ENCODE data around the gene ECM1.

ECM1 gene

DNA sequence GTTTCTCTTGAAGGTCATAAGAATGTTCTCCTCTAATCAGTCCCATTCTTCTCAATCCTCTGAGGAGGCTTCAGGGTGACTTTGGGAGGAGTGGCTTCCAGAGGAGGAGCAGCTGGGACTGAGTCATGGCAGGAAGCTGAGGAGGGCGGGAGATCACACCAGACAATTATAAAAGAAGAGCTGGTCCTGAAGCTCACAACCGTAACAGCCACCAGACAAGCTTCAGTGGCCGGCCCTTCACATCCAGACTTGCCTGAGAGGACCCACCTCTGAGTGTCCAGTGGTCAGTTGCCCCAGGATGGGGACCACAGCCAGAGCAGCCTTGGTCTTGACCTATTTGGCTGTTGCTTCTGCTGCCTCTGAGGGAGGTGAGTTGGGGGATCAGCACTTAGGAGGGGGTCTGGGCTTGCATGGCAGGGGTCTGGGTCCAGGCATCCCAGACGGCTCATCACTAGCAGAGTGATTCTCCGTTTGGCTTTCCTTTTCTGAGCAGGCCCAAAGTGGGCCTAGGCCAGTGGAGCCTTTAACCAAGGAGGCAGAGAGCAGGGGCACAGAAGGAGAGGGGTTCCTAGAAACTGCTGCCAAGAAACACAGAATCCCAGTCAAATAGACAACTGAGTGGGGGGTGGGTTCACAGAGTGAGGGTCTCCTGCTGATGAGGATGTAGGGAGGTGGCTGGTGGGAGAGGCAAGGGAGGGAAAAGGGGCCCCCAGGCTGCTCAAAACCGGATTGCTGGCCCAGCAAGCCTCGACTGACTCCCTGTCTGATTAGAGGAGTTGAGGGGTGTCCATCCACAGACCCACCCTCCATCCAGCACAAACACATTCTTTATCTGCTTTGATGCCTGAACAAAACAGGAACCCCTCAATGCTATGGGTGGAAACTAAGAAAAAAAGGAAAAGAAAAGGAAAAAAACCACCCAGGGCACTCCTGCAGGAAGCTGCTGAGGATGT lies at the start of gene ECM1:
Gene ECM1, plus strand, starts transcription at position 198 of the 953 bp plus-strand sequence. Its CDS starts 101 bp downstream, at position 299.
- DNase-seq (ENCODE audit: low read depth): peak; percentile 71

DNA sequence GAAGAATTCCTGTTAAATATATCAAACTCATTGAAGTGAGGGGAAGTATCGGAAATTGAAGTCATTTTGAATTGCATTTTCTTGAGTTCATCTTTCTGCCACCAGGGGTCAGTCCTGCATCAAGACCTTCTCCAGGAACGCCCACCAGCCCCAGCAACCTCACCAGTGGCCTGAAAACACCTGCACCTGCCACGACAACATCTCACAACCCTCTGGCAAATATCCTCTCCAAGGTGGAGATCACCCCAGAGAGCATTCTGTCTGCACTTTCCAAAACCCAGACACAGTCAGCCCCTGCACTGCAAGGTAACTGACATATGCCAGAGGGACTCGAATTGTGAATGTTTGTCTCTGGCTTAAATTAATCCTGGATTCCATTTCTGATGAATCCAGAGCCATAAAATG lies 43.5 kb upstream of the ECM1 start:
- peak; percentile 29 for DNase-seq (ENCODE audit: low read depth)

DNA sequence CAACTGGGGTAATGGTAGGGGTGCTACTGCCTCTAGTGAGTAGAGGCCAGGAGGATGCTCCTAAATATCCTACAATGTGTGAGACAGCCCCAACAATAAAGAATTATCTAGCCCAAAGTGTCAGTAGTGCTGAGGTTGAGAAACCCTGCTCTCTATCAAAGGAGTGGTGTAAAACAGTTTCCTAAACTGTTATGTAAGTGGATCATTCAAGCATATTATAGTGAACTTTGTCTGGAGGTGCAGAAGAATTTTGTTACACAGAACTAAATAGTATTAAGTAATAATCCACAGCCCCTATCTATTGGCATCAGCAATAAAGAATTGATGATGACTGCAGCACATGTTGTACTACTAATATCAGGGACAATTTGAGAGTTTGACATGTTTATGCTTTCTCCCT lies 40.9 kb upstream of the ECM1 start:
- DNase-seq (ENCODE audit: low read depth): no peak

DNA sequence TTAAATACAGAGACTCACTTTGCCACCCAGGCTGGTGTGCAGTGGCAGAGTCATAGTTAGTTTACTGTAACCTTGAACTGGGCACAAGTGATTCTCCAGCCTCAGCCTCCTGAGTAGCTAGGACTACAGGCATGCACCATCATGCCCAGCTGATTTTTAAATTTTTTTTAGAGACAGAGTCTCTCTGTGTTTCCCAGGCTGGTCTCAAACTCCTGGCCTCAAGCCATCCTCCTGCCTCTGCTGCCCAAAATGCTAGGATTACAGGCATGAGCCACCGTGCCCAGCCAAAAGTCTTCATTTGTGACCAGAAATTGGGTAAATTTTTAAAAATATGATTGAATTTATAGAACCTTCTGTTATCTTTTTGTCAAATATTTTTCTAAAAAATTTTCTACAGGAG lies 38.6 kb upstream of the ECM1 start:
- no peak for DNase-seq (ENCODE audit: low read depth)

DNA sequence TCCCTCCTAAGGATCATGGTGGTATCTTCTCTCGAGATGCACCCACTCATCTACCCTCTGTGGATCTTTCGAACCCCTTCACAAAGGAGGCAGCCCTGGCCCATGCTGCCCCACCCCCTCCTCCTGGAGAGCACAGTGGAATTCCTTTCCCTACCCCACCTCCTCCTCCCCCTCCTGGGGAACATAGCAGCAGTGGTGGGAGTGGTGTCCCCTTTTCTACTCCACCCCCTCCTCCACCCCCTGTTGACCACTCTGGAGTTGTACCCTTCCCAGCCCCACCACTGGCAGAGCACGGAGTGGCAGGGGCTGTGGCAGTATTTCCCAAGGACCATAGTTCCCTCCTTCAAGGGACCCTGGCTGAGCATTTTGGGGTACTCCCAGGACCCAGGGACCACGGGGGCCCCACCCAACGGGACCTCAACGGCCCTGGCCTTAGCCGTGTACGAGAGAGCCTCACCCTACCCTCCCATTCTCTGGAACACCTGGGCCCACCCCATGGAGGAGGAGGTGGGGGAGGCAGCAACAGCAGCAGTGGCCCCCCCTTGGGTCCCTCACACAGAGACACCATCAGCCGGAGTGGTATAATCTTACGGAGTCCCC lies 35.2 kb upstream of the ECM1 start:
- no peak for DNase-seq (ENCODE audit: low read depth)

DNA sequence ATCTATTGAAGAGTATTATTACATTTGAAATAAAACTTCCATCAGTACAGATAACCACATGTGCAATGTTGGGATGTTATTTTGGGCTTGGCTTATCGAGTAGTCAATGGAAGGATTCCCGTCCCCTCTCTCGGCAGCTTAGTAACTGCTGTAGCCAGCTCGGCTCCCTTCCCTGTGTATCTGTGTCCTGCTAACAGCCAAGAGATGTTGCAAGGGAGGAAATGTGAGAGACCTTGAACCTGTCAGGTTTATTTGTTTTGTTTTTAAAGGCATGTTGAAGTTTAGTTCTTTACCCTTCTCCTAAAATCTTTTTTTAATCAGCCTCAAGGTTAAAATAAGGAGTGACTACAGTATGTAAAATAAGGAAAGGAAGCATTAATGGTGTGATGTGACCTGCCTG lies 34.2 kb upstream of the ECM1 start:
- DNase-seq (ENCODE audit: low read depth): no peak

DNA sequence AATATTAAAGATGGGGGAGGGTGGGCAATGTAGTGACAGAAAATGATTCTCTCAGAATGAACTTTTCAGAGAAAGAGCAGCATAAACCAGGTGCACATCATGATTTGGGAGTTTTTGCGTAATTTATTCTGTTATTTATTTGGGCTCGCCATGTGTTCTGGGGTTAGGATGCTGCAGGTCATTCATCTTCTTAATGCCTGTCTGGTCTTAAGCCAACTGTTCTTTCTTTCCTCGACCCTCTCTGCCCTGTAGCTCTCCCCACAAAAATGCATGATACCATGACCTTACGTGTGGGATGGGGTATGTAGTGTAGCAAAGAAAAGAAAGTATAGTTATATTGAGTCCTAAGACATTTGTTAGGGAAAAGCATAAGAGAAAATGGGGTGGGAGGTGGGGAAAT lies 33.0 kb upstream of the ECM1 start:
- no peak for DNase-seq (ENCODE audit: low read depth)

DNA sequence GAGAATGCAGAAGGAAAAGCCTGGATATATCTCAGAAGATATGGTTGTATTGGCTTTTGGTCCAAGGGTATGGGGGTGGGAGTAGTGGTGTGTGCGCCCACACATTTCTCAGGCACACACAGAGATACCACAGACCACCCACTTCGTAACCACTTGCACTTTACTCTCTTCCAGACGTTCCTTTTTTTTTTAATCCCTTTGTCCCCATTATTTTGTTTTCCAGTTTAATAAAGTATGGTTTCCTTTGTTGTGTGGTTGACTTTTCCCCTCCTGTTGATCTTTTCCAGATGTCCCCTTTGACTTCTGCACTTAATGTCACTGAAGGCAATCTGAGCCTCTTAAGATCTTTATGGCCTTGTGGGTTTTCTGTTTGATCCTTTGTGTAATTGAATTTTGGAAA lies 31.2 kb upstream of the ECM1 start:
- no peak for DNase-seq (ENCODE audit: low read depth)

DNA sequence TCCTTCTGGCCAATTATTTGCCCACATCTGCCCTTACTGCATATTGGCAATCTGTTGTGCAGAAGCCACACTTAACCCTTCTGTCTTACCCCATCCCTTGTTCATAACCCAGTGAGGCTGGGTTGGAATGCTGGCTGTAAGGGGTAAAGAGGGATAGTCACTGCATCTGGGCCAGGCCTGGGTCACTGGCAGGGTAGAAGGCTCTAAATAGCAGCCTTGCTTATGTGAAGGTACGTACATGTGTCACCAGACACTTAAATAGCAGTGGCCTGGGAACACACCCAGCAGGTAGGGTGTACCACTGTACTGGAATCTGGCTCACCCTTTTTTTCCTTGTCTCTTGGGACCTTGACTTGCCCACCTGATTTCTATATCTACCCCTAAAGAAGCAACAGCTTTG lies 30.6 kb upstream of the ECM1 start:
- no peak for DNase-seq (ENCODE audit: low read depth)

DNA sequence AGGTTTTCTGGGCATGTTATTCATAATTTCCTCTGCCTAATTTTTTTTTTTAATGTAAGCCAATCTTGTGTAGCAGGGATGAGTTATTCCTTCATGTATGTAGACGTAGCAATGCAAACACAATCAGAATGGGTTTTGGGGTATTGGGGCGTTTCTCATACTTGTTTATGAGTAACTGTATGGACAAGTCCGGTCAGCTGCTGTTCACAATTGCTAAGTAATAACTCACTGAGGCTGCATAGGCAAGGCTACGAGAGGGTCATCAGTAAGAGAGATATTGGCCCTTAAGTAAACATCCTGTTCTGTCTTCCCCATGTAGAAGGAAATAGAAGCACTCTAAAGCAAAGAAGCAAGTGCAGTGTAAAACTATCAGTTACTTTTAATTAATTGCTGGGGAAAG lies 30.2 kb upstream of the ECM1 start:
- DNase-seq (ENCODE audit: low read depth): peak; percentile 43

DNA sequence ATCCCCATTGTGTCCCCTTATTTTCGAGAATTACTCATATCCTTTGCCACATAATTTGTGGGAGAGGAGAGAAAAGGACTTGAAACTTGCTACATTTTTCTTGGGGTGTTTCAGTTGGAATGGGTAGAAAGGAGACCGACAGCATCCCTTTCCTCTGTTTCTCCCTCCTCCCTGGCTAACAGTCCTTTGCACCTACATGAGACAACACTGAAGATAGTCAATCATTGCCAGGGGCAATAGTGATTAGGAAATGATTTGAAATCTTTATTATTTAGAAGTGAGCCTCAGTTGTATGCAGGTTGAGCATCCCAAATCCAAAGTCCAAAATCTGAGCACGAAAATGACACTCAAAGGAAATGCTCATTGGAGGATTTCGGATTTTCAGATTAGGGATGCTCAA lies 28.5 kb upstream of the ECM1 start:
- no peak for DNase-seq (ENCODE audit: low read depth)

DNA sequence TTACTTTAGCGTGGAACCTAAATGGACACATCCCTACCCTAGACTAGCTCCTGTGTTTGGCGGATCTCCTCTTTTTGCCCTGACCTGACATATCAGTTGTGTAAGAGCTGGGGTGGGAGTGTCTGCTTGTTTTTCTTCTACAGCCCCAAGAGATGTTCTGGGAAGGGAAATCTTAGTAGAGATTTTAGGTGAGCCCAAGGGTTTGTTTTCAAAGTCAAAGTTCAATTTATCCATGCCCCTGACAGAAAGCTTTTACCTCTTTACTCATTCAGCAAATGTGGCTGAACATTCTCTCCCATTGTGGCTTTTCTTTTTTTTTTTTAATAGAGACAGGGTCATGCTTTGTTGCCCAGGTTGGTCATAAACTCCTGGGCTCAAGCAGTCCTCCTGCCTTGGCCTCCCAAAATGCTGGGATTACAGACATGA lies 28.0 kb upstream of the ECM1 start:
- no peak for DNase-seq (ENCODE audit: low read depth)

DNA sequence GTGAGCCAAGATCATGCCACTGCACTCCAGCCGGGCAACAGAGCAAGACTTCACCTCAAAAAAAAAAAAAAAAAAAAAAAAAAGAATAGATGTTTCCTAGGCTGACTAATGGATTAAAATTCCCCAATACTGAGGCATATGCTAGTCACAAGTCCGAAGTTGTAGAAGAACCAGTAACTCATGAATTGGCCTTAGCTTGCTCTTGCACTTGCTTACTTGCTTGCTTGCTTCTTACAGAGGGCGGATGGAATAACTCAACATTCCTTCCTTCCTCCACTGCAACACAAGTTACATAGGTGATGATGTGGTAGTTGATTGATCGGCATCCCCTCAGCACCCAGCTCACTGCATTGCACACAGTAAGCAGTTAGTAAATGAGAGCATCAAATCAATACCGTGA lies 23.5 kb upstream of the ECM1 start:
- DNase-seq (ENCODE audit: low read depth): no peak

DNA sequence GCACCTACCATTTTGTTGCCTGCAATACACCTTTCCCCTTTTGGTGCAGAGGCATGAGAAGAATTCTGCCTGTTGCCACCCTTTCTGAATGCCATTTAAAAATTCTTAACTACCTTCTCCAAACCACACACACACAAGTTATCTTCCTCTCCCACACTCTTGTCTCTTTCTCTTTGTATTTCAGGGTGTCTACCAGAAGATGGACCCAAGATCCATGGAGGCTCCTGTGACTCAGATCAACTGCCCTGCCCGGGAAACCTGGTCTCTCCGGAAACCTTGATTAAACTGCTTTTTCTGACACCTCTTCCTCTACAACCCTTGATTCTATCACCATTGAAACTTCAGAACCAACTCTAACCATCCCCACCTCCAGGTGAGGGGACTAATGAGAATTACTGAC lies 23.0 kb upstream of the ECM1 start:
- DNase-seq (ENCODE audit: low read depth): no peak

DNA sequence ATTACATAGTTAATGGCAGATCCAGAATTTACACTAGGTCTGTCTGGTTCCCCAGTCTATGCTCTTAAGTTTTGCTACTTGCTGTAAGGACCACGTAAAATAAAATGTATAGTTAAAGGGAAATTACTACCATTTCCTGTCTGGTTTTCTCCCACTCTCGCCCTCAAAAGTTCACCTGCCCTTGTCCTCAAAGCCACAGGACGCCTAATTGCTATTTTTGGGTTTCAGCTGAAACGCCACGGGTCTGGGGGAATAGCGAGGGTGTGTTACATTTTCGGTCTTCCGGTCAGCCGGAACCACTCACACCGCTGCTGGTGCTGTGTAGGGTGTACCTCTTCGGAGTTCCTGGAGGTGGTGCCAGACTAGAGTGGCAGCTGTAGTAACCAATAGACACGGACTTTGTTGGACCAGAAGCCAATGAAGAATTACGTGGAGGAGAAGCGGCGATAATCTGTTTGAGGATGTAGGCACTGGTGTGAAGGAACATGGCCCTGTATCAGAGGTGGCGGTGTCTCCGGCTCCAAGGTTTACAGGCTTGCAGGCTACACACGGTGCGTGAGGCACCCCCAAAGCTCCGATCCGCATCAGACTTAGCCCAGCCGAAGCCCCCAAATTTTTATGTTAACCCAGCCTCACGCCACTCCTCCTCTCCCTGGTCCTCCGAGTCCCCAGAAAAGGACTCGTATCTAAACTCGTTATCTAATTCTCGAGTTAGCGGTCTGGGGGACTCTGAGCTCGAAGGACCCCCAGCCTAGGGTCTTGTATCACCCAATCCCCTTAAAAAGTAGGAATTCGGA lies 20.7 kb upstream of the ECM1 start, which contains the start of gene TARS2:
Gene TARS2, plus strand, starts transcription at position 454 of the 797 bp plus-strand sequence. Its CDS starts 32 bp downstream, at position 486.
- DNase-seq (ENCODE audit: low read depth): peak; percentile 95

DNA sequence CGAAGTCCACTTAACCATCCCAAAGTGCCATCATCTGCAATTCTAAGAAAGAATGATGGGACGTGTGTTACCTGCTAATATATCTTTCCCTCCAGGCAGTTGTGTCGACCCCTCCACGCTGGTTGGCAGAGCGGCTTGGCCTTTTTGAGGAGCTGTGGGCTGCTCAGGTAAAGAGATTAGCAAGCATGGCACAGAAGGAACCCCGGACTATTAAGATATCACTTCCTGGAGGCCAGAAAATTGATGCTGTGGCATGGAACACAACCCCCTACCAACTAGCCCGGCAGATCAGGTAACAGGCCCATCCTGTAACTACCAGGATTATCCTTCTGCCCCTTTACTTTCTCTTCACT lies 20.2 kb upstream of the ECM1 start:
- no peak for DNase-seq (ENCODE audit: low read depth)

DNA sequence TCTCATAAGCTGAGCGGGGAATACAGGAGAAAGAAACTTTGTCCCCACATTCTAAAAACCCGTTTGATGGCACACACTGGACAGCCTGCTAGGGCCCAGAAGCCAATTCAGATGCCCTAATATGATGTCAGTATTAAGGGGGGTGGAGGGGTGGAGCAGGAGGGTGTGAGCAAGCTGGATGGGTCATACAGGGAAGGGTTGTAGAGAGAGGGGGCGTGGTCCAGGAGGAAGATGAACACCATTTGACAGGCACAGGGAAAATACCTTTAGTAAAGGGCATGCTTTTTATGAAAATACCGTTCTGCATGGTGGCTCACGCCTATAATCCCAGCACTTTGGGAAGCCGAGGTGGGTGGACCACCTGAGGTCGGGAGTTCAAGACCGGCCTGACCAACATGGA lies 14.7 kb upstream of the ECM1 start:
- no peak for DNase-seq (ENCODE audit: low read depth)

DNA sequence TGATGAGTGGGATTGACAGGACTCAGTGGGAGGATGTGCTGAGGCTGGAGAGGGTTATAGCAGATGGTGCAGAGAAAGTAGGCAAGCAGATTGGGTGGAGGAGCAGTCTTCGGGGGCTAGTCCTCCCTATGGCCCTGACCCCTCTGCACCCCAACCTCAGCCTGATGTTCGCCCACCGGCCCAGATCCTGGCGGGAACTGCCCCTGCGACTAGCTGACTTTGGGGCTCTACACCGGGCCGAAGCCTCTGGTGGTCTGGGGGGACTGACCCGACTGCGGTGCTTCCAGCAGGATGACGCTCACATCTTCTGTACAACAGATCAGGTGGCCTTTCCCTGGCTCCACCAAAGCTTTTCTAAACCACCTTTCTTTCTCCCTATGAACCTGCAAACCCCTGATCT lies 9.6 kb upstream of the ECM1 start:
- DNase-seq (ENCODE audit: low read depth): no peak

DNA sequence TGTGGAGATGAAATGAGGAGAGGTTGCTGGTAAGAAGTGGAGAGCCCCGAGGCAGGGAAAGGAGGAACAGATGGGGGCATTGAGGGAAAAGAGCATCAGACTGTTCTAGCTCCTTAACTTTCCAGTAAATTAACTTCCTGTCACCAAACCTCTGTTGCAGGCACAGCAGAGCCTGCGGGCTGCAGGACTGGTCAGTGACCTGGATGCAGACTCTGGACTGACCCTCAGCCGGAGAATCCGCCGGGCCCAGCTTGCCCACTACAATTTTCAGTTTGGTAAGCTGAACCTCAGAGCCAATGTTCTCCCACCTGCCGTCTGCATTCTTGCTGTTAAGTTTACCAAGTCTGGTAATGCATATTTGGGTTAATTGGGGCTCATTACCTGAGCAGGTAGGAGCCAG lies 2.5 kb upstream of the ECM1 start:
- DNase-seq (ENCODE audit: low read depth): no peak

DNA sequence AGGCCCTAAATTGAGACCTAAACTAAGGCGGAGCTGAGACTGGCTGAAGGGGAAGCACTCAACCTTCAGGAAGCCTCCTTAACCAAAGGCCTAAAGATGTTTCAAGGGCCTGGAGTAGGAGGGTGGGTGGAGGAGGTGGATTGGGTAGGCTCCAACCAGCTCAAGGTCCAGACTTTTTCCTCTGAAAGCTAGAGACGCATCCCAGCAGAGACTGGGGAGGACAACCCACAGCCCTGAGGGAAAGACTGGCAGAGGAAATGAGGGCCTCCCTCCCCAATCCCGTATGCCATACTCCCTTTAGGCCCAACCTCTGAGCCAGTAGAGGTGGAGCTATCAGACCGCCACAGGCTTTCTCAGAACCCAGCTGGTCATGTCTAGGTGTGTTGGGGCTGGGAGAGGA lies 1.1 kb downstream of the ECM1 start:
- no peak for DNase-seq (ENCODE audit: low read depth)

DNA sequence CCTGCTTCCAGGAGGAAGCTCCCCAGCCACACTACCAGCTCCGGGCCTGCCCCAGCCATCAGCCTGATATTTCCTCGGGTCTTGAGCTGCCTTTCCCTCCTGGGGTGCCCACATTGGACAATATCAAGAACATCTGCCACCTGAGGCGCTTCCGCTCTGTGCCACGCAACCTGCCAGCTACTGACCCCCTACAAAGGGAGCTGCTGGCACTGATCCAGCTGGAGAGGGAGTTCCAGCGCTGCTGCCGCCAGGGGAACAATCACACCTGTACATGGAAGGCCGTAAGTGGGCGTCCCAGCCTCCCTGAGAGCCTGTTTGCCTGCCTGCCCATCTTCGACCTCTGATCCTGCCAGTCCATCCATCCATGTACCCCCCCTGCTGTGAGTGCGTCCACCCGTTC lies 3.6 kb downstream of the ECM1 start:
- DNase-seq (ENCODE audit: low read depth): no peak

DNA sequence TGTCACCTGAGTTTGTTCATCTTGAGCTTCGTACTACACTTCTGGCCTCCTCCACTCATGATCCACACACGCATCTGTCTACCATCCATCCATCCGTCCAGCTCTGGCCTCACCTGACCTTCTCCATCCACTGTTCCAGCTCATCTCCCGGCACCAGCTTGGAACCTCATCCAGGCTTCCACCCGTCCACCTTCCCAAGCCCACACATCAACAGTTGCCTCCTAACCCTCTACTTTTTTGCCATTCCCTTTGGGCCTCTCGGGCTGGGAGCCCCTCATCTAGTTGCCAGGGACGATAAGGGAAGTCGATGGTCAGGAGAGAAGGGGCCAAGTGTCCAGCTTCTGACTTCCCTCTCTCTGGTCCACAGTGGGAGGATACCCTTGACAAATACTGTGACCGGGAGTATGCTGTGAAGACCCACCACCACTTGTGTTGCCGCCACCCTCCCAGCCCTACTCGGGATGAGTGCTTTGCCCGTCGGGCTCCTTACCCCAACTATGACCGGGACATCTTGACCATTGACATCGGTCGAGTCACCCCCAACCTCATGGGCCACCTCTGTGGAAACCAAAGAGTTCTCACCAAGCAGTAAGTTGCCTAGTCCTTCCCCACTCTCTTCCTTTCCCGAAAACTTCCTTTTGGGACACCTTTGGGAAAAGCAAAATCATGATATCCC lies 4.2 kb downstream of the ECM1 start:
- no peak for DNase-seq (ENCODE audit: low read depth)

Measured in HS-5 (cell line).